Activated CD4-positive, alpha-beta memory T cell treated with anti-CD3 and anti-CD28 coated beads for 36 hours (primary cell): ENCODE data around the gene PDX1. TPM values are rescaled to one million over a fixed set of nuclear protein-coding genes. Genes with fewer than 3 reads are reported as not detected.

Source experiments
- CTCF ChIA-PET: fragments of 350-600 bp; sonication (Branson Sonifier 250); formaldehyde crosslinking; loops from one replicate; lab custom pipeline; 2021; ENCODE audit warnings: antibody characterized with exemption, inconsistent platforms; lab: Charles Lee
- POLR2A ChIA-PET: fragments of 350-600 bp; sonication (Branson Sonifier 250); formaldehyde crosslinking; loops from one replicate; lab custom pipeline; 2021; ENCODE audit warnings: antibody characterized with exemption; lab: Charles Lee
- DNase-seq: peaks from one replicate; pipeline ENCODE4 v3.0.0-alpha.2; 2020
- H3K27ac Mint-ChIP-seq: one replicate; pipeline ENCODE4 v1.8.0; 2021; ENCODE audit warnings: mixed read lengths
- H3K27me3 Mint-ChIP-seq: one replicate; pipeline ENCODE4 v1.8.0; 2021; ENCODE audit warnings: mixed read lengths
- H3K36me3 Mint-ChIP-seq: one replicate; pipeline ENCODE4 v1.8.0; 2021; ENCODE audit warnings: mixed read lengths
- H3K4me1 Mint-ChIP-seq: one replicate; pipeline ENCODE4 v1.8.0; 2021; ENCODE audit warnings: low read depth, mixed read lengths
- H3K4me3 Mint-ChIP-seq: one replicate; pipeline ENCODE4 v1.8.0; 2021; ENCODE audit warnings: mild to moderate bottlenecking, mixed read lengths
- H3K9me3 Mint-ChIP-seq: one replicate; pipeline ENCODE4 v1.8.0; 2021; ENCODE audit warnings: mixed read lengths
- intact Hi-C: fragments of 100-400 bp; cut with micrococcal nuclease; formaldehyde crosslinking; loops from one replicate; pipeline ENCODE4 v1.15.1; 2023
- total RNA-seq, 2 experiments: library from RNA; stranded (reverse); gene quantifications; one replicate each; pipeline ENCODE4 v1.2.3, GENCODE V29; 2021

Gene PDX1
- total RNA-seq, 2 experiments from 2014 or later: not detected

GRCh38 chr13:27968316-27969081 lies 48.7 kb downstream of the PDX1 start:
- intact Hi-C loops: loop anchor here (2.0 kb wide), 1 partner anchor 46 kb away; no protein-coding TSS in a partner anchor
- H3K27ac Mint-ChIP-seq: no peak overlapping the region
- H3K36me3 Mint-ChIP-seq: no peaks in the 10 kb centered on the region
- ChIA-PET POLR2A (no interaction called here), CTCF (interaction anchor here (1.0 to 2.5 kb wide), 6 partner anchors 9 to 142 kb away, joined by 3 to 11 read pairs (median 5); no protein-coding TSS in a partner anchor)
- no peaks in the 10 kb centered on the region for H3K9me3 Mint-ChIP-seq
- no peak overlapping the region for H3K4me3 Mint-ChIP-seq
- H3K4me1 Mint-ChIP-seq: peaks cover 26% of the 10 kb centered on the region
- no peak for DNase-seq
- peaks cover 71% of the 10 kb centered on the region for H3K27me3 Mint-ChIP-seq

GRCh38 chr13:27969082-27969865 lies 49.5 kb downstream of the PDX1 start, which contains the start of gene CDX2:
TSS of gene CDX2 (minus strand) at chr13:27969315. CDS start at chr13:27969006, 309 bp downstream.
- no peaks in the 10 kb centered on the region for H3K36me3 Mint-ChIP-seq
- H3K27ac Mint-ChIP-seq: no peak within 1 kb of the TSS
- peaks cover 26% of the 10 kb centered on the region for H3K4me1 Mint-ChIP-seq
- no peak within 1 kb of the TSS for H3K4me3 Mint-ChIP-seq
- intact Hi-C loops: loop anchor here (2.0 kb wide), 1 partner anchor 46 kb away; no protein-coding TSS in a partner anchor
- H3K9me3 Mint-ChIP-seq: no peaks in the 10 kb centered on the region
- no peak for DNase-seq
- H3K27me3 Mint-ChIP-seq: peaks cover 76% of the 10 kb centered on the region
- POLR2A ChIA-PET: interaction anchor here (0.8 kb wide), 1 partner anchor 48 kb away, joined by 3 read pairs; no protein-coding TSS in a partner anchor
- CTCF ChIA-PET: interaction anchor here (1.0 to 2.5 kb wide), 4 partner anchors 10 to 143 kb away, joined by 3 to 11 read pairs (median 7); no protein-coding TSS in a partner anchor

GRCh38 chr13:27969866-27970229 lies 50.0 kb downstream of the PDX1 start:
- CTCF ChIA-PET: interaction anchor here (0.6 to 2.5 kb wide), 5 partner anchors 11 to 144 kb away, joined by 3 to 11 read pairs (median 4); no protein-coding TSS in a partner anchor
- Mint-ChIP-seq H3K9me3 (no peaks in the 10 kb centered on the region), H3K36me3 (no peaks in the 10 kb centered on the region), H3K27me3 (peaks cover 80% of the 10 kb centered on the region), H3K27ac (no peak overlapping the region), H3K4me1 (peaks cover 26% of the 10 kb centered on the region), H3K4me3 (no peak overlapping the region)
- intact Hi-C loops: loop anchor here (2.0 kb wide), 1 partner anchor 47 kb away; no protein-coding TSS in a partner anchor
- POLR2A ChIA-PET: interaction anchor here (0.8 kb wide), 1 partner anchor 48 kb away, joined by 3 read pairs; no protein-coding TSS in a partner anchor
- no peak for DNase-seq

GRCh38 chr13:27970382-27971235 lies 50.8 kb downstream of the PDX1 start:
- H3K36me3 Mint-ChIP-seq: no peaks in the 10 kb centered on the region
- H3K4me1 Mint-ChIP-seq: peaks cover 31% of the 10 kb centered on the region
- H3K4me3 Mint-ChIP-seq: no peak overlapping the region
- no peaks in the 10 kb centered on the region for H3K9me3 Mint-ChIP-seq
- H3K27me3 Mint-ChIP-seq: peaks cover 80% of the 10 kb centered on the region
- no peak for DNase-seq
- ChIA-PET POLR2A (interaction anchor here (0.8 kb wide), 1 partner anchor 49 kb away, joined by 3 read pairs; no protein-coding TSS in a partner anchor), CTCF (interaction anchor here (0.6 to 2.6 kb wide), 8 partner anchors 9 to 144 kb away, joined by 3 to 11 read pairs (median 4); no protein-coding TSS in a partner anchor)
- intact Hi-C loops: no loop called here
- H3K27ac Mint-ChIP-seq: no peak overlapping the region

GRCh38 chr13:27971236-27971645 lies 51.4 kb downstream of the PDX1 start:
- ChIA-PET POLR2A (no interaction called here), CTCF (interaction anchor here (0.7 to 2.6 kb wide), 5 partner anchors 9 to 145 kb away, joined by 3 to 11 read pairs (median 5); no protein-coding TSS in a partner anchor)
- Mint-ChIP-seq H3K4me3 (no peak overlapping the region), H3K36me3 (no peaks in the 10 kb centered on the region), H3K4me1 (peaks cover 30% of the 10 kb centered on the region), H3K27ac (no peak overlapping the region), H3K27me3 (peaks cover 80% of the 10 kb centered on the region), H3K9me3 (no peaks in the 10 kb centered on the region)
- intact Hi-C loops: no loop called here
- DNase-seq: no peak

- ChIA-PET CTCF (interaction anchor here (0.7 to 2.6 kb wide), 4 partner anchors 10 to 145 kb away, joined by 3 to 6 read pairs (median 4); no protein-coding TSS in a partner anchor), POLR2A (no interaction called here)
- H3K27me3 Mint-ChIP-seq: peaks cover 82% of the 10 kb centered on the region
- H3K4me1 Mint-ChIP-seq: peaks cover 27% of the 10 kb centered on the region
- no peak for DNase-seq
- no peak overlapping the region for H3K27ac Mint-ChIP-seq
- no peaks in the 10 kb centered on the region for H3K9me3 Mint-ChIP-seq
- H3K4me3 Mint-ChIP-seq: no peak overlapping the region
- intact Hi-C loops: no loop called here
- H3K36me3 Mint-ChIP-seq: no peaks in the 10 kb centered on the region
Measured at GRCh38 chr13:27971776-27972477, 52.1 kb downstream of the PDX1 start.

- CTCF ChIA-PET: interaction anchor here (2.6 kb wide), 1 partner anchor 146 kb away, joined by 6 read pairs; no protein-coding TSS in a partner anchor
- intact Hi-C loops: no loop called here
- Mint-ChIP-seq H3K4me3 (no peak overlapping the region), H3K27me3 (peaks cover 82% of the 10 kb centered on the region), H3K27ac (no peak overlapping the region), H3K4me1 (peaks cover 24% of the 10 kb centered on the region), H3K36me3 (no peaks in the 10 kb centered on the region), H3K9me3 (no peaks in the 10 kb centered on the region)
- no peak for DNase-seq
- POLR2A ChIA-PET: no interaction called here
Measured at GRCh38 chr13:27972478-27972820, 52.6 kb downstream of the PDX1 start.

GRCh38 chr13:27973291-27973690 lies 53.5 kb downstream of the PDX1 start:
- intact Hi-C loops: no loop called here
- Mint-ChIP-seq H3K27me3 (peaks cover 78% of the 10 kb centered on the region), H3K36me3 (no peaks in the 10 kb centered on the region), H3K4me1 (peaks cover 21% of the 10 kb centered on the region), H3K9me3 (no peaks in the 10 kb centered on the region), H3K27ac (no peak overlapping the region), H3K4me3 (no peak overlapping the region)
- no peak for DNase-seq
- ChIA-PET POLR2A (no interaction called here), CTCF (interaction anchor here (2.6 kb wide), 1 partner anchor 147 kb away, joined by 6 read pairs; no protein-coding TSS in a partner anchor)

GRCh38 chr13:27973961-27974662 lies 54.3 kb downstream of the PDX1 start:
- DNase-seq: no peak
- Mint-ChIP-seq H3K27me3 (peaks cover 83% of the 10 kb centered on the region), H3K36me3 (no peaks in the 10 kb centered on the region), H3K4me3 (no peak overlapping the region), H3K9me3 (no peaks in the 10 kb centered on the region), H3K27ac (no peak overlapping the region), H3K4me1 (peaks cover 26% of the 10 kb centered on the region)
- CTCF ChIA-PET: no interaction called here
- intact Hi-C loops: no loop called here
- POLR2A ChIA-PET: no interaction called here
